ENCODE data around the gene CYFIP2. TPM values are rescaled to one million over a fixed set of nuclear protein-coding genes. Genes with fewer than 3 reads are reported as not detected.

Gene CYFIP2
- total RNA-seq, 1 donor from 2014 or later: 82.9 TPM

DNA sequence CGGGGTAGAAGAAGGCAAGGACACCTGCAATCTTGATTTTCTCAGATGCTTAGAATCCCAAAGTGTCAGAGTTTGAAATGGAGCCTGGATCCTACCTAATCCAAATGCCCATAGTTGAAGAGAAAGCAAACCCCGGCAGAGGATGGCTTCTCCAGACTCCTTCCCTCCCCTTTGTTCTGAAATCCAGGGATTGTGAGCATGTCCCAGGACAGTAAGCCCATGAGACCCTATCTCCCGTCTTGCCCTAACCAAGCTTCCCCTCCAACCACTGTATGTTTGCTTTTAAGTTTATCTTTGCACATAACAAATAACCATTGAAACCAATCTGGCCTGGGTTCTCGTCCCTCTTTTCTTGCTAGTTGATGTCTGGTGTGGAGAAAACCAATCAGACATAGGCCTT, 115.8 kb downstream of the CYFIP2 start:
- Mint-ChIP-seq H3K36me3 (peaks cover 27% of the 10 kb centered on the region), H3K27ac (no peak overlapping the region), H3K4me3 (no peak overlapping the region), H3K9me3 (no peaks in the 10 kb centered on the region), H3K27me3 (ENCODE audit: low read depth) (no peaks in the 10 kb centered on the region), H3K4me1 (peaks cover 29% of the 10 kb centered on the region)
- no peak for DNase-seq (ENCODE audit: low spot score in 2 of 2, unreplicated experiment in 2 of 2)
- no peak for TF ChIP-seq CTCF (IDR thresholded peaks at IDR 0.05; ENCODE audit: unreplicated experiment)

GRCh38 chr5:157382996-157383800, 117.3 kb downstream of the CYFIP2 start:
- no peak for DNase-seq (ENCODE audit: low spot score in 2 of 2, unreplicated experiment in 2 of 2)
- Mint-ChIP-seq H3K4me1 (peaks cover 40% of the 10 kb centered on the region), H3K27me3 (ENCODE audit: low read depth) (no peaks in the 10 kb centered on the region), H3K36me3 (peaks cover 20% of the 10 kb centered on the region), H3K27ac (peak overlapping the region; percentile 43), H3K9me3 (no peaks in the 10 kb centered on the region), H3K4me3 (no peak overlapping the region)
- TF ChIP-seq CTCF (IDR thresholded peaks at IDR 0.05; ENCODE audit: unreplicated experiment): no peak

- no peak for TF ChIP-seq CTCF (IDR thresholded peaks at IDR 0.05; ENCODE audit: unreplicated experiment)
- Mint-ChIP-seq H3K27ac (peak overlapping the region; percentile 94), H3K4me3 (no peak overlapping the region), H3K9me3 (no peaks in the 10 kb centered on the region), H3K4me1 (peaks cover 41% of the 10 kb centered on the region), H3K27me3 (ENCODE audit: low read depth) (no peaks in the 10 kb centered on the region), H3K36me3 (peaks cover 20% of the 10 kb centered on the region)
- DNase-seq (ENCODE audit: low spot score in 2 of 2, unreplicated experiment in 2 of 2): peak in 1 of 2 experiments; percentile 52
These were observed 119.2 kb downstream of the CYFIP2 start for GRCh38 chr5:157384971-157385709.

GRCh38 chr5:157387041-157387563, 121.2 kb downstream of the CYFIP2 start:
- H3K27me3 Mint-ChIP-seq (ENCODE audit: low read depth): no peaks in the 10 kb centered on the region
- H3K4me1 Mint-ChIP-seq: peaks cover 38% of the 10 kb centered on the region
- peaks cover 30% of the 10 kb centered on the region for H3K36me3 Mint-ChIP-seq
- TF ChIP-seq CTCF (IDR thresholded peaks at IDR 0.05; ENCODE audit: unreplicated experiment): no peak
- H3K9me3 Mint-ChIP-seq: no peaks in the 10 kb centered on the region
- H3K27ac Mint-ChIP-seq: peak overlapping the region; percentile 94
- H3K4me3 Mint-ChIP-seq: no peak overlapping the region
- no peak for DNase-seq (ENCODE audit: low spot score in 2 of 2, unreplicated experiment in 2 of 2)

GRCh38 chr5:157387683-157388093, 121.8 kb downstream of the CYFIP2 start:
- H3K36me3 Mint-ChIP-seq: peaks cover 31% of the 10 kb centered on the region
- H3K4me3 Mint-ChIP-seq: no peak overlapping the region
- TF ChIP-seq CTCF (IDR thresholded peaks at IDR 0.05; ENCODE audit: unreplicated experiment): no peak
- peaks cover 38% of the 10 kb centered on the region for H3K4me1 Mint-ChIP-seq
- no peak for DNase-seq (ENCODE audit: low spot score in 2 of 2, unreplicated experiment in 2 of 2)
- H3K27ac Mint-ChIP-seq: peak overlapping the region; percentile 94
- H3K27me3 Mint-ChIP-seq (ENCODE audit: low read depth): no peaks in the 10 kb centered on the region
- H3K9me3 Mint-ChIP-seq: no peaks in the 10 kb centered on the region

All from mesothelial cell of epicardium (in vitro differentiated cells).